K562 (cell line): ENCODE data around the gene HDAC3. TPM values are rescaled to one million over a fixed set of nuclear protein-coding genes. Genes with fewer than 3 reads are reported as not detected.

Experiments used
- COPS2 ChIP-seq: fragments of 450-650 bp; conservative IDR thresholded peaks from 2 replicates; pipeline ENCODE4 v1.6.1; 2016; ENCODE audit warnings: mild to moderate bottlenecking, moderate library complexity
- NFYB ChIP-seq: IDR thresholded peaks from 2 replicates; pipeline ENCODE4 v1.6.1; 2011; ENCODE audit warnings: mild to moderate bottlenecking, moderate library complexity; ENCODE audit not compliant: insufficient read length; ENCODE audit errors: extremely low read depth
- PHB2 ChIP-seq: fragments of 450-650 bp; IDR thresholded peaks from 2 replicates; pipeline ENCODE4 v1.6.1; 2017; ENCODE audit warnings: low read depth
- RFX1 ChIP-seq: fragments of 450-650 bp; IDR thresholded peaks from 2 replicates; pipeline ENCODE4 v1.6.1; 2016; ENCODE audit warnings: mild to moderate bottlenecking, moderate library complexity
- RREB1 ChIP-seq: fragments of 250-450 bp; sonication (Bioruptor Pico); IDR thresholded peaks from 2 replicates; pipeline ENCODE4 v1.4.0; 2020
- SRF ChIP-seq, 2 experiments: fragments of 250-450, 450-650 bp in 1 of 2; sonication (Bioruptor Pico) in 1 of 2; sonication (generic) in 1 of 2; formaldehyde crosslinking; IDR thresholded peaks; 2 replicates each; pipeline versions ENCODE4 v1.5.0 to v1.5.1; 2020 to 2022; ENCODE audit warnings: mild to moderate bottlenecking in 1 of 2, missing genetic modification reagents in 1 of 2
- ZNF124 ChIP-seq: sonication (generic); formaldehyde crosslinking; IDR thresholded peaks from 2 replicates; pipeline ENCODE4 v1.8.1; 2022; ENCODE audit warnings: missing genetic modification reagents
- ZNF436 ChIP-seq: fragments of 250-450, 450-650 bp; sonication (Bioruptor Pico); formaldehyde crosslinking; IDR thresholded peaks from 2 replicates; pipeline ENCODE4 v1.7.0; 2020; ENCODE audit warnings: mild to moderate bottlenecking
- ZNF696 ChIP-seq: fragments of 250-450 bp; sonication (Bioruptor Pico); conservative IDR thresholded peaks from 2 replicates; pipeline ENCODE4 v1.4.0; 2020; ENCODE audit warnings: mild to moderate bottlenecking, moderate library complexity
- polyA plus RNA-seq, 8 experiments: library from polyadenylated mRNA; depleted of rRNA in 4 of 8; stranded (reverse) in 5 of 8; unstranded in 3 of 8; fragments of >200 nt; fragmentation: Nextera tagmentation in 2 of 8; fragmentation: Illumina TruSeq in 1 of 8; extraction: Ambion mirVana in 2 of 8; extraction: Trizol in 1 of 8; gene quantifications; 2 replicates each; pipeline versions ENCODE4 v1.2.1 to v1.2.3, GENCODE V29; 2011 to 2014; ENCODE audit warnings: inconsistent platforms in 1 of 8, missing spikeins in 1 of 8
- total RNA-seq, 7 experiments: library from RNA; depleted of rRNA in 6 of 7; stranded (reverse); fragments of >200 nt in 6 of 7; fragmentation: Illumina TruSeq in 2 of 7; extraction: Trizol in 2 of 7; gene quantifications; 2 replicates each; pipeline versions ENCODE4 v1.2.1 to v1.2.3, GENCODE V29; 2011 to 2021; ENCODE audit warnings: low replicate concordance in 1 of 7
- TF ChIP-seq, protein P1 (sequence below): sonication (generic); formaldehyde crosslinking; IDR thresholded peaks from 2 replicates; pipeline ENCODE4 v1.8.0; 2022; ENCODE audit warnings: missing genetic modification reagents, mild to moderate bottlenecking, borderline replicate concordance
- TF ChIP-seq, protein P2 (sequence below): fragments of 250-450 bp; sonication (Bioruptor Pico); IDR thresholded peaks from 2 replicates; pipeline ENCODE4 v1.4.0; 2020; ENCODE audit warnings: mild to moderate bottlenecking
- TF ChIP-seq, protein P3 (sequence below): fragments of 450-650 bp; IDR thresholded peaks from 2 replicates; pipeline ENCODE4 v1.6.1; 2016
- TF ChIP-seq, protein P4 (sequence below): sonication (generic); formaldehyde crosslinking; IDR thresholded peaks from 2 replicates; pipeline ENCODE4 v1.8.0; 2022; ENCODE audit warnings: mild to moderate bottlenecking, missing genetic modification reagents

Gene HDAC3
- total and polyA plus RNA-seq, 9 of the 15 experiments (the other 6 are each of a cell fraction or from before 2014, with no cell fraction given), result 89.7 to 191 (median 119) TPM

GRCh38 chr5:141618030-141618803, 18.4 kb downstream of the HDAC3 start (continued):
- TF ChIP-seq, protein P1, sequence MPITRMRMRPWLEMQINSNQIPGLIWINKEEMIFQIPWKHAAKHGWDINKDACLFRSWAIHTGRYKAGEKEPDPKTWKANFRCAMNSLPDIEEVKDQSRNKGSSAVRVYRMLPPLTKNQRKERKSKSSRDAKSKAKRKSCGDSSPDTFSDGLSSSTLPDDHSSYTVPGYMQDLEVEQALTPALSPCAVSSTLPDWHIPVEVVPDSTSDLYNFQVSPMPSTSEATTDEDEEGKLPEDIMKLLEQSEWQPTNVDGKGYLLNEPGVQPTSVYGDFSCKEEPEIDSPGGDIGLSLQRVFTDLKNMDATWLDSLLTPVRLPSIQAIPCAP (CRISPR knock-in tag), result no peak
- TF ChIP-seq ZNF696 (CRISPR knock-in tag) (no peak), PHB2 (no peak), COPS2 (no peak), RREB1 (no peak), SRF (CRISPR knock-in tag; IDR thresholded peaks at IDR 0.05) (peak in 1 of 2 experiments; percentile 70; a peak in 1 of 4 replicates), RFX1 (no peak), ZNF436 (CRISPR knock-in tag) (no peak), ZNF124 (CRISPR knock-in tag) (no peak), NFYB (no peak)
- TF ChIP-seq, protein P2, sequence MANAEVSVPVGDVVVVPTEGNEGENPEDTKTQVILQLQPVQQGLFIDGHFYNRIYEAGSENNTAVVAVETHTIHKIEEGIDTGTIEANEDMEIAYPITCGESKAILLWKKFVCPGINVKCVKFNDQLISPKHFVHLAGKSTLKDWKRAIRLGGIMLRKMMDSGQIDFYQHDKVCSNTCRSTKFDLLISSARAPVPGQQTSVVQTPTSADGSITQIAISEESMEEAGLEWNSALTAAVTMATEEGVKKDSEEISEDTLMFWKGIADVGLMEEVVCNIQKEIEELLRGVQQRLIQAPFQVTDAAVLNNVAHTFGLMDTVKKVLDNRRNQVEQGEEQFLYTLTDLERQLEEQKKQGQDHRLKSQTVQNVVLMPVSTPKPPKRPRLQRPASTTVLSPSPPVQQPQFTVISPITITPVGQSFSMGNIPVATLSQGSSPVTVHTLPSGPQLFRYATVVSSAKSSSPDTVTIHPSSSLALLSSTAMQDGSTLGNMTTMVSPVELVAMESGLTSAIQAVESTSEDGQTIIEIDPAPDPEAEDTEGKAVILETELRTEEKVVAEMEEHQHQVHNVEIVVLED (CRISPR knock-in tag), result no peak
- TF ChIP-seq, protein P3, sequence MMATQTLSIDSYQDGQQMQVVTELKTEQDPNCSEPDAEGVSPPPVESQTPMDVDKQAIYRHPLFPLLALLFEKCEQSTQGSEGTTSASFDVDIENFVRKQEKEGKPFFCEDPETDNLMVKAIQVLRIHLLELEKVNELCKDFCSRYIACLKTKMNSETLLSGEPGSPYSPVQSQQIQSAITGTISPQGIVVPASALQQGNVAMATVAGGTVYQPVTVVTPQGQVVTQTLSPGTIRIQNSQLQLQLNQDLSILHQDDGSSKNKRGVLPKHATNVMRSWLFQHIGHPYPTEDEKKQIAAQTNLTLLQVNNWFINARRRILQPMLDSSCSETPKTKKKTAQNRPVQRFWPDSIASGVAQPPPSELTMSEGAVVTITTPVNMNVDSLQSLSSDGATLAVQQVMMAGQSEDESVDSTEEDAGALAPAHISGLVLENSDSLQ, result 0 out of 2 replicates have a peak, but pooled peaks have one; percentile 19
- TF ChIP-seq, protein P4, sequence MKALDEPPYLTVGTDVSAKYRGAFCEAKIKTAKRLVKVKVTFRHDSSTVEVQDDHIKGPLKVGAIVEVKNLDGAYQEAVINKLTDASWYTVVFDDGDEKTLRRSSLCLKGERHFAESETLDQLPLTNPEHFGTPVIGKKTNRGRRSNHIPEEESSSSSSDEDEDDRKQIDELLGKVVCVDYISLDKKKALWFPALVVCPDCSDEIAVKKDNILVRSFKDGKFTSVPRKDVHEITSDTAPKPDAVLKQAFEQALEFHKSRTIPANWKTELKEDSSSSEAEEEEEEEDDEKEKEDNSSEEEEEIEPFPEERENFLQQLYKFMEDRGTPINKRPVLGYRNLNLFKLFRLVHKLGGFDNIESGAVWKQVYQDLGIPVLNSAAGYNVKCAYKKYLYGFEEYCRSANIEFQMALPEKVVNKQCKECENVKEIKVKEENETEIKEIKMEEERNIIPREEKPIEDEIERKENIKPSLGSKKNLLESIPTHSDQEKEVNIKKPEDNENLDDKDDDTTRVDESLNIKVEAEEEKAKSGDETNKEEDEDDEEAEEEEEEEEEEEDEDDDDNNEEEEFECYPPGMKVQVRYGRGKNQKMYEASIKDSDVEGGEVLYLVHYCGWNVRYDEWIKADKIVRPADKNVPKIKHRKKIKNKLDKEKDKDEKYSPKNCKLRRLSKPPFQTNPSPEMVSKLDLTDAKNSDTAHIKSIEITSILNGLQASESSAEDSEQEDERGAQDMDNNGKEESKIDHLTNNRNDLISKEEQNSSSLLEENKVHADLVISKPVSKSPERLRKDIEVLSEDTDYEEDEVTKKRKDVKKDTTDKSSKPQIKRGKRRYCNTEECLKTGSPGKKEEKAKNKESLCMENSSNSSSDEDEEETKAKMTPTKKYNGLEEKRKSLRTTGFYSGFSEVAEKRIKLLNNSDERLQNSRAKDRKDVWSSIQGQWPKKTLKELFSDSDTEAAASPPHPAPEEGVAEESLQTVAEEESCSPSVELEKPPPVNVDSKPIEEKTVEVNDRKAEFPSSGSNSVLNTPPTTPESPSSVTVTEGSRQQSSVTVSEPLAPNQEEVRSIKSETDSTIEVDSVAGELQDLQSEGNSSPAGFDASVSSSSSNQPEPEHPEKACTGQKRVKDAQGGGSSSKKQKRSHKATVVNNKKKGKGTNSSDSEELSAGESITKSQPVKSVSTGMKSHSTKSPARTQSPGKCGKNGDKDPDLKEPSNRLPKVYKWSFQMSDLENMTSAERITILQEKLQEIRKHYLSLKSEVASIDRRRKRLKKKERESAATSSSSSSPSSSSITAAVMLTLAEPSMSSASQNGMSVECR (CRISPR knock-in tag), result 0 out of 2 replicates have a peak, but pooled peaks have one; percentile 24
